ENCODE data around the gene MAFG.

The MAFG gene

DNA sequence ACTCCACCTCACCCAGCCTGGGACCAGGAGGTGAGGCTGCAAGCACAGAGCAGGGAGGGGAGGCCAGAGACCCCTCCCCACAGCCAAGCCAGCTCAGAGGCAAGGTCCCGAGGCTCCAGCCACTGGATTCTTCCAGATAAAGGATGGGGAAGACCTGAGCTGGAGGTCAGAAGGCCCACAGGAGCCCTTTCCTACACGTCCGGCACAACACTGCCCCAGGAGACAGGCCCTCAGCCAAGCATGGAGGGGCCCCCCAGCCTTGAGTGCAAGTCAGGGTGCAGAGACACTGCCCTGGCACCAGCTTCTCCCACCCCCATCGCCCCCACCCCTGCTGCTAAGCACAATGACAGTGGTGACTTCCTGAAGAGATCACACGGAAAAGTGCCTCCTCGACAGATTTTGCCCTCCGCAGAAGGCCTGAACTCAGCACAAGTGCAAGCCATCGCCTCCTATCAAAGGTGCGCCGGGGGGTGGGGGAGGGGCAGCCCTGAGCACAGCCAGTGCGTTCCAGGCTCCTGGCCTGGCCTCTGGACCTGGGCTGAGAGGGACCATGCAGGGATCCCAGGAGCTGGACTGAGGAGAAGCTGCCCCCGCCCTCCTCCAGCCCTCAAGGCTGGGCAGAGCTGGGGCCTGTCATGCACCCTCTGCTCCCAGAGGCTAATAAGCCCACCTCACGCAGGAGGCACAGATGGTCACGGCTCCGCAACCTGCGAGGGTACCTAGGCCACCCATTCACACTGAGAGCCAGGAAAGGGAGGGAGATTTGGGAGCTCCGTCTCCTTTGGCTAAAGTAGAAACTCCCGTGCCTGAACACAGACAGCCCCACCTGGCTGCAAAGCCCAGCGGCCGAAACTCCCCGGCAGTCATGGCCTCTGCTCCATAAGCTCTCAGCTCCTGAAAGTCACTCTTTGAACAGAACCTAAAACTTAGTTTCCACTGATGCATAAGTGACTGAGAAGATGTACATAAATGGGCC lies 2.7 kb downstream of the MAFG start:
- Histone ChIP-seq H3K36me3 (peaks cover 21 to 32% (median 29%) of the 10 kb centered on the region in 11 experiments), H3K9ac (peak overlapping the region; percentile 76 to 99 (median 94)), H4K20me1 (peaks cover 20 to 73% (median 44%) of the 10 kb centered on the region in 11 experiments), H3K27me3 (peaks cover 15 to 21% (median 19%) of the 10 kb centered on the region in 11 experiments), H3K9me3 (replicated peaks in 1 of 11) (no peaks in the 10 kb centered on the region), H3K4me2 (peak overlapping the region; percentile 98 to 100 (median 100)), H3K4me3 (peak overlapping the region; percentile 43 to 99 (median 91)), H3K27ac (peak overlapping the region in 10 of 11 experiments; percentile 62 to 99 (median 98); a peak in 20 of 22 replicates), H3K4me1 (peaks cover 72 to 85% (median 81%) of the 10 kb centered on the region in 10 experiments)
- no peak for TF ChIP-seq Cebpa-rat (IDR thresholded peaks at IDR 0.05)

DNA sequence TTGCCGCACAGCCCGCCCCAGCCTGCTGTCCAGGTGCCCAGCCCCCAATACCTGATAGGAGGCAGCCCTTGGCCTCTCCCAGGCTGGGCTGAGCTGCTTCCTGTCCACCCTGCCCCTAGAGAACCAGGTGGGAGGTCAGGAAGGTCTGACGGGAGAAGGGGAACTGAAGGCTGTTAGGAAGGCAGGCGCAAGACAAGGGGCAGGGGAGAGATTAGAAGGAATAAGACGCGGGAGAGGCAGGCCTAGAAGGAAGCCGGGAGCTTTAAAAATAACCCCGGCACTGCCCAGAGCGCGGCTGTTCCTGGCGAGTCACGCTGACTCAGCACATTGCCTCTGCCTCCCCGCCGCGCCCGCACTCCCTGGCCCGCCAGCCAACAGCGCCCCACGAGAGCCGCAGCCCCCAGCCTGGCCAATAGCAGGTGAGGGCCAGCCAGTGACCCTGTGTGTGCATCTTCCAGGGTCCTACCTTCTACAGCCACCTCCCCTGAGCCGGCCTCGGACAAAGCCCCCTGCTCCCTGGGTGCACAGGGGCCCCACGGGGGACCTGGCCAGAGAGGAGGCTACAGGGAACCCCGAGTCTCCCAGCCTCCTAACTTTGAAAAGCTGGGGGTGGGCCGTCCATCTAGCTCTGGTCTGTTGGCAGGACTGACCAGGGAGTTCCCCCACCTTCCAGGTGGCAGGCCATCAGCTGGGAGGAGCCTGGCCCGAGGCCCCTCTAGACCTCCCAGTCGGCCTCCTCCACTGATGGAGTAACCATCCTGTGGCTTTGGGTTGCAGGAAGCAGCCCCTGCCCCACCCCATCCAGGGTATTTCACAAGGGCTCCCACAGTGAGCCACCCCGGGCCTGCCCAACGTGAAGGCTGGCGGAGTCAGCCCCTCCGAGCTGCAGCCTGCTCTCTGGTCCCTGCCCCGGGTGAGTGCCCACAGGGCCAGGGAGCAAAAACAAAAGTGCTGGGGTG lies 4.0 kb downstream of the MAFG start:
- TF ChIP-seq Cebpa-rat (IDR thresholded peaks at IDR 0.05) = peak in 9 of 11 experiments; percentile 81 to 95 (median 90); a peak in 18 of 22 replicates
- peak overlapping the region; percentile 31 to 99 (median 98); a peak in 21 of 22 replicates for H3K27ac ChIP-seq
- no peaks in the 10 kb centered on the region for H3K9me3 ChIP-seq (replicated peaks in 1 of 11)
- peaks cover 6 to 9% (median 7%) of the 10 kb centered on the region in 11 experiments; a peak in 21 of 22 replicates for H3K27me3 ChIP-seq
- H3K4me3 ChIP-seq = peak overlapping the region; percentile 43 to 99 (median 91)
- H3K36me3 ChIP-seq = peaks cover 21 to 41% (median 37%) of the 10 kb centered on the region in 11 experiments
- peaks cover 76 to 87% (median 83%) of the 10 kb centered on the region in 10 experiments for H3K4me1 ChIP-seq
- peak overlapping the region; percentile 98 to 100 (median 100) for H3K4me2 ChIP-seq
- H3K9ac ChIP-seq = peak overlapping the region; percentile 76 to 99 (median 94)
- H4K20me1 ChIP-seq = peaks cover 18 to 78% (median 48%) of the 10 kb centered on the region in 11 experiments

DNA sequence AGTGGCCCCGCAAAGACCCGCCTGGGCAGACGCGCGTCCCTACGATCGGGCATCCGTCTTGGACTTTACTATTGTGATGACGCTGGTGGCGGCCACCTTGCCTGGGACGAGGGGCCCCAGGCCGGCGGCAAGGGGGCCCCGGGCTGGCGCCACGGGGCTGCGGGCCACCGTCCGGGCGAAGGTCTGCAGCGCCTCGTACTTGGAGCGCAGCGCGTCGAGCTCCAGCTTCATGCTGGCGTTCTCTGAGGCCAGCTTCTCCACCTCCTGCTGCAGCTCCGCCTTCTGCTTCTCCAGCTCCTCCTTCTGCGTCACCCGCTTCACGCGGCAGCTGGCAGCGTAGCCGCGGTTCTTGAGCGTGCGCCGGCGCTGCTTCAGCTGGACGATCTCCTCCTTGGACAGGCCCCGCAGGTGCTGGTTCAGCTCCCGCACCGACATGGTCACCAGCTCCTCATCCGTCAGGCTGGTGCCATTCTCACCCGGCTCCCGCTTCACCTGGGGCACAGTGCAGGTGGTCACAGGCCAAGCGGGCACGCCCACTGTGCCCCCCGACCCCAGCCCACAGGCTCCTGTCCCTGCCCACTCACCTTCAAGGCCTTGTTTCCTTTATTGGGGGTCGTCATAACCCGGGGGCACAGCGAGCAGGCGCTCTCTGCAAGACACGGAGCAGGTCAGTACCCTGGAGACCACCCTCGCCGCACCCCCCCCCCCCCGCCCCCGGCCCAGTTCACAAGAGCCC lies 4.8 kb downstream of the MAFG start:
- Histone ChIP-seq H3K4me1 (peaks cover 73 to 85% (median 81%) of the 10 kb centered on the region in 10 experiments), H3K9ac (peak overlapping the region; percentile 62 to 99 (median 94); a peak in 21 of 22 replicates), H3K27ac (peak overlapping the region in 10 of 11 experiments; percentile 30 to 99 (median 98); a peak in 18 of 22 replicates), H3K36me3 (peaks cover 21 to 41% (median 37%) of the 10 kb centered on the region in 11 experiments), H4K20me1 (peaks cover 19 to 82% (median 55%) of the 10 kb centered on the region in 11 experiments), H3K4me2 (peak overlapping the region; percentile 98 to 100 (median 100)), H3K27me3 (0 out of 22 replicates have a peak, but pooled peaks cover 0 to under 1% (median 0%) of the 10 kb centered on the region in 11 experiments), H3K9me3 (replicated peaks in 1 of 11) (no peaks in the 10 kb centered on the region), H3K4me3 (peak overlapping the region in 8 of 10 experiments; percentile 55 to 99 (median 92); a peak in 17 of 20 replicates)
- no peak for TF ChIP-seq Cebpa-rat (IDR thresholded peaks at IDR 0.05)

DNA sequence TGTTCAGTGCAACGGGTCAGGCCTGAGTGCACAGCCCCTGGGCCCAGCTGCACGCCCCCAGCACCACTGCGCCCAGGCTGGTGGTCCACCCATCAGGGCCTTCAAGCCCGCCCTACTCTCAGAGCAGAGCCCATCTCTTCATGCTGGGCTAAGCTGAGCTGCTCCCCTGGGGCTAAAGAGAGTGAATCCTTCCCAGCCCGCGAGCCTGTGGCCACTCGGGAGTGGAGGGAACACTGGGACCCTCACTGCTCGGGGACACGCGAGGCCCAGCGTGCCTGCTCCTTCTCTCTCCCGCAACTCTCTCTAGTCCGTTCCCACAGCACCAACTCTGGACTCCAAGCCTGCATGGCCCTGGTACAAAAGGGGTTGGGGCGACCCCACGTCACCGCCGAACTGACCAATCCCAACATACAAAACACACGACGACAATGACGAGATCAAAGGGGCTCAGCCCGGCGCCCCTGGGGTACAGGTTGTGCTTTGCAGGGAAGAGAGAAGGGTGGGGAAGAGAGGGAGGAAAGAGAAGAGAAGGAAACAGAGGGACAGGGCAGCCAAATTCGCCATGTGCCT lies 5.5 kb downstream of the MAFG start:
- Histone ChIP-seq H3K9me3 (replicated peaks in 1 of 11) (no peaks in the 10 kb centered on the region), H3K4me3 (peak overlapping the region in 8 of 10 experiments; percentile 55 to 99 (median 92); a peak in 16 of 20 replicates), H3K9ac (peak overlapping the region; percentile 48 to 99 (median 94); a peak in 21 of 22 replicates), H4K20me1 (peaks cover 26 to 87% (median 61%) of the 10 kb centered on the region in 11 experiments), H3K4me1 (peaks cover 76 to 88% (median 83%) of the 10 kb centered on the region in 10 experiments), H3K4me2 (peak overlapping the region; percentile 98 to 100 (median 100)), H3K36me3 (peaks cover 21 to 41% (median 37%) of the 10 kb centered on the region in 11 experiments), H3K27ac (peak overlapping the region in 10 of 11 experiments; percentile 22 to 99 (median 98); a peak in 19 of 22 replicates), H3K27me3 (no peaks in the 10 kb centered on the region)
- TF ChIP-seq Cebpa-rat (IDR thresholded peaks at IDR 0.05) = no peak

DNA sequence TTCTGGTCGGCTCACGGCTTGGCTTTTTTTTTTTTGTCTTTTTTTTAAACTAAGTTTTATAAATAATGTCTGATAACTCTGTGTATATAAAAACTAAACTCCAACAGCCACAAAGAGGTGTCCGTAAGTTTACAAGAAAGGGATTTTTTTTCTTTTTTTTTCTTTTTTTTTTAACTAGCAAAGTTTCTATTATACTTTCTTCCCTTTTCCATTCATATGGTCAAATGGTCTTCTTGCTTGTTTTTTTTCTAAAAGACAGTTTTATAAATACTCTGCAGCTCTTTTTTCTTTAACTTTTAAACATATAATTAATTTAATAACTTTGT lies 6.0 kb downstream of the MAFG start:
- Histone ChIP-seq H3K27me3 (no peaks in the 10 kb centered on the region), H4K20me1 (peaks cover 31 to 93% (median 67%) of the 10 kb centered on the region in 11 experiments), H3K4me2 (peak overlapping the region; percentile 98 to 100 (median 100)), H3K36me3 (peaks cover 21 to 45% (median 37%) of the 10 kb centered on the region in 11 experiments), H3K4me1 (peaks cover 82 to 94% (median 88%) of the 10 kb centered on the region in 10 experiments), H3K27ac (peak overlapping the region in 10 of 11 experiments; percentile 4 to 99 (median 98); a peak in 17 of 22 replicates), H3K9me3 (replicated peaks in 1 of 11) (no peaks in the 10 kb centered on the region), H3K9ac (peak overlapping the region; percentile 68 to 99 (median 94); a peak in 20 of 22 replicates), H3K4me3 (peak overlapping the region in 8 of 10 experiments; percentile 32 to 99 (median 94); a peak in 15 of 20 replicates)
- TF ChIP-seq Cebpa-rat (IDR thresholded peaks at IDR 0.05) = no peak

DNA sequence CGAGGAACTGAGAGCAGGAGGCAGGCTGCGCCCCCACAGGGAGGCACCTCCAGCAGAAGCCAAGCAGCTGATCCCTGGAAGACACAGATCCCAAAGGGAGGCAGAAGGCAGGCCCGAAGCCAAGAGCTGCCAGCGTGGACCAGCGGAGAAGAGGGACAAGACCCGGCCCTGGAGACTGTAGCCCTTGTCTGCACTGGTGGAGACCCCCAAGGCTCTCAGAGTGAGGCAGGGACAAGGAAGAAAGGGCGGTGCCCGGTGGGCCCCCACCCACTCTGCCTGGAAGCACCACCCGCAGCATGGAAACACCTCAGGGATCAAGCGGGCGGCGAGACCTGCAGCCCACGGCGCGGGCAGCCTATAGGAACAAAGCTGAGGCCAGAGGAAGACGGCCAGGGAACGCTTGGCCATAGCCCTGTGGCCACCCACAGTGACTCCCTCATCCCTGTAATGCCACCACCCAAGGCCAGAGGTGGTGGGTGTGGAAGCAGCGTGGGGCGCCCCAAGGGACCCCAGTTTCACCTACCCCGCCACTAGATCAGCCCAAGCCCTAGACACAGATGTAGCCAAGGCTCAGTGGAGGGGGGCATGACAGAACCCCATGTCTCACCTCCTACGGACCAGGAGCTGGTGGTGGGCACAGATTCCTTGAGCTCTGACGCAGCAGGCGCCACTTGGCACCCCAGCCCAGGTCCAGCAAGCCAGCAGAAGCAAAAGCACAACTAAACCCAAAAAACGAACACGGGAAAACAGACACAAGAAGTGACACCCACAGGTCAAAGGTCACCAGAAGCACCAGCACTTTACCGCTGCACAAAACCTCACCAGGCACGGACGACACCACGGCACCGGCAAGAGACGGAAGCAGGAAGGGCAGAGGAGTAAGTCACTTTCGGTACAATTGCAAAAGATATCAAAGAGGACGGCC lies 6.7 kb downstream of the MAFG start:
- Histone ChIP-seq H3K4me2 (peak overlapping the region; percentile 98 to 100 (median 100)), H3K4me3 (peak overlapping the region in 8 of 10 experiments; percentile 32 to 99 (median 92); a peak in 16 of 20 replicates), H3K27ac (peak overlapping the region in 10 of 11 experiments; percentile 4 to 99 (median 94); a peak in 18 of 22 replicates), H3K4me1 (peaks cover 79 to 93% (median 89%) of the 10 kb centered on the region in 10 experiments), H3K27me3 (no peaks in the 10 kb centered on the region), H3K36me3 (peaks cover 24 to 51% (median 41%) of the 10 kb centered on the region in 11 experiments), H4K20me1 (peaks cover 31 to 95% (median 73%) of the 10 kb centered on the region in 11 experiments), H3K9me3 (replicated peaks in 1 of 11) (no peaks in the 10 kb centered on the region), H3K9ac (peak overlapping the region; percentile 68 to 96 (median 74))
- no peak for TF ChIP-seq Cebpa-rat (IDR thresholded peaks at IDR 0.05)
